ENCODE data around the gene SYCN.

The SYCN gene

GRCh38 chr19:39169143-39169810 is 34.8 kb downstream of the SYCN start:
- no peak for DNase-seq

GRCh38 chr19:39168258-39169142 is 35.6 kb downstream of the SYCN start:
- DNase-seq, result no peak

- DNase-seq, result no peak
Observed at GRCh38 chr19:39167461-39168257, 36.4 kb downstream of the SYCN start.

- no peak for DNase-seq
Observed at GRCh38 chr19:39166571-39167391, 37.3 kb downstream of the SYCN start.

GRCh38 chr19:39165857-39166256 is 38.2 kb downstream of the SYCN start:
- no peak for DNase-seq

- DNase-seq, result no peak
Observed at GRCh38 chr19:39164289-39164688, 39.8 kb downstream of the SYCN start.

- DNase-seq, result no peak
Observed at GRCh38 chr19:39163621-39164020, 40.4 kb downstream of the SYCN start.

- no peak for DNase-seq
Observed at GRCh38 chr19:39162441-39163043, 41.5 kb downstream of the SYCN start.

GRCh38 chr19:39160889-39161672 is 43.0 kb downstream of the SYCN start:
- DNase-seq, result no peak

- no peak for DNase-seq
Observed at GRCh38 chr19:39160523-39160861, 43.6 kb downstream of the SYCN start.

GRCh38 chr19:39158646-39159260 is 45.3 kb downstream of the SYCN start:
- DNase-seq, result no peak

GRCh38 chr19:39157997-39158389 is 46.1 kb downstream of the SYCN start:
- DNase-seq, result no peak

- DNase-seq, result no peak
Observed at GRCh38 chr19:39157275-39157996, 46.6 kb downstream of the SYCN start.

GRCh38 chr19:39156326-39157230 is 47.5 kb downstream of the SYCN start:
- DNase-seq, result no peak

- no peak for DNase-seq
Observed at GRCh38 chr19:39155741-39156140, 48.3 kb downstream of the SYCN start.

- no peak for DNase-seq
Observed at GRCh38 chr19:39155114-39155700, 48.9 kb downstream of the SYCN start.

GRCh38 chr19:39154629-39155100 is 49.4 kb downstream of the SYCN start:
- no peak for DNase-seq

- no peak for DNase-seq
Observed at GRCh38 chr19:39154100-39154628, 49.9 kb downstream of the SYCN start.

Data from activated T-cell treated with anti-CD3 and anti-CD28 coated beads, Interleukin-2, amount 50 U/mL, for 48 hours (primary cell).